ENCODE data around the gene ANAPC1. TPM values are rescaled to one million over a fixed set of nuclear protein-coding genes. Genes with fewer than 3 reads are reported as not detected.
"Not testable (repeated sequence)": the region's sequence is repeated elsewhere in the genome, so short reads cannot be mapped to it uniquely, and the experiment has no call there.

ANAPC1 gene
- polyA plus RNA-seq, 2 of the 4 experiments (the other 2 are of a cell fraction): 45.3 to 79.3 TPM

DNA sequence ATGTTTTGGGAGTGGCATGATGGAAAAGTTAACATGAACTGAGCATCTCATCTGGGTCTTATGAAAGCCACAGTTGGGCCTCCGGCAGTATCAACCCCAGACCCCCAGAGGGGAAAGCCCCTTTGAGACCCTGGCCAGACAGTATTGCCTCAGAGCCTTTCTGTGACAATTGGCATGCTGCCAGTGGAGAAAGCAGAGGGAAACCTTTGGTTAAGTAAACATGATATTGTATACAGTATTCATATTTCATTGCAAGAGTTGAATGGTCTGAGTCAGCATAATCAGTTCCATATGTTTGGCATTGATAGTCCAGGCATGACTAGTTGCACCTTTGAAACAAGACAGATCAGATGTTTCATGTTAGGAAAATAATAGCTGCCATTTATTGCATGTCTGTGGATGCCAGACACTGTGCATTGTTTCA lies 34.4 kb upstream of the ANAPC1 start:
- Histone ChIP-seq H3K9me3 (no peaks in the 10 kb centered on the region), H3K4me2 (no peak overlapping the region), H3K4me1 (no peaks in the 10 kb centered on the region), H3K4me3 (no peak overlapping the region), H3K27ac (no peak overlapping the region)
- ChIA-PET POLR2A (no interaction called here), CTCF (interaction anchor here (0.7 to 1.8 kb wide), 4 partner anchors 12 to 17 kb away, joined by 3 to 7 read pairs (median 4); no protein-coding TSS in a partner anchor)
- DNase-seq (ENCODE audit: low read depth in 1 of 2, low spot score in 1 of 2) (no peak), ATAC-seq (no peak), FAIRE-seq (no peak)
- 93% methylated on average over 1 of the region's 1 CpG for WGBS (ENCODE audit: missing lambda C conversion rate)
- TF ChIP-seq POLR2AphosphoS2 (conservative IDR thresholded peaks at IDR 0.05; ENCODE audit: low read length) (no peak), PHF8 (IDR thresholded peaks at IDR 0.05; ENCODE audit: borderline replicate concordance, low read depth) (no peak), MAFK (IDR thresholded peaks at IDR 0.05; ENCODE audit: partially characterized antibody) (peak; percentile 94)

DNA sequence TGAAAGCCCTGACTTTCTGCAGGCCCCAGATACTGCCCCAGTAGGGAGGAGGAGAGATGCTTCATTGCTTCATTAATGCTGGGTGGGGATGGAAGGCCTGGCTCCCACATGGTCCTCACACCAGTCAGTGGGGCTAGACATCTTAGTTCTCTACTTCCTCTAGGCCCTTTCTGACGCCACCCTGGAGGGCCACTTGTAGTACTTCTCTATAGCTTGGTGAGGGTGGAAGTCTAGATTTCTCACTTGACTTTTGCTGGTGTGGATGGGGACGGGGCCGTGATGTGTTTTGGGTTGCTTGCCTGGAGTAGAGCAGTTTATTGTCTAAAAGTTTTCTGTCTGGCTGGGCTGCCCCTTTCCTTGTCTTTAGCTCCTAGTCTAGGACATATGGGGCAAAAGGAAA lies 33.1 kb upstream of the ANAPC1 start:
- TF ChIP-seq MAFK (IDR thresholded peaks at IDR 0.05; ENCODE audit: partially characterized antibody) (no peak), HOXA7 (CRISPR knock-in tag; IDR thresholded peaks at IDR 0.05) (no peak), ZNF302 (CRISPR knock-in tag; IDR thresholded peaks at IDR 0.05) (no peak), CHD4 (IDR thresholded peaks at IDR 0.05; ENCODE audit: borderline replicate concordance) (no peak), JUN (IDR thresholded peaks at IDR 0.05) (no peak), JUNB (IDR thresholded peaks at IDR 0.05) (no peak)
- TF ChIP-seq, protein P1, sequence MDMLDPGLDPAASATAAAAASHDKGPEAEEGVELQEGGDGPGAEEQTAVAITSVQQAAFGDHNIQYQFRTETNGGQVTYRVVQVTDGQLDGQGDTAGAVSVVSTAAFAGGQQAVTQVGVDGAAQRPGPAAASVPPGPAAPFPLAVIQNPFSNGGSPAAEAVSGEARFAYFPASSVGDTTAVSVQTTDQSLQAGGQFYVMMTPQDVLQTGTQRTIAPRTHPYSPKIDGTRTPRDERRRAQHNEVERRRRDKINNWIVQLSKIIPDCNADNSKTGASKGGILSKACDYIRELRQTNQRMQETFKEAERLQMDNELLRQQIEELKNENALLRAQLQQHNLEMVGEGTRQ (IDR thresholded peaks at IDR 0.05): no peak
- no peak for DNase-seq (ENCODE audit: low read depth in 1 of 2, low spot score in 1 of 2)
- no peak for ATAC-seq
- POLR2A ChIA-PET: no interaction called here
- WGBS (ENCODE audit: missing lambda C conversion rate): 49% methylated on average over 3 of the region's 3 CpGs
- CTCF ChIA-PET: interaction anchor here (0.5 kb wide), 1 partner anchor 516 kb away, joined by 3 read pairs; the partner anchor contains the start of gene RGPD8
- FAIRE-seq: no peak
- no peak overlapping the region for H3K4me2 ChIP-seq
- no peak overlapping the region for H3K4me3 ChIP-seq
- H3K9me3 ChIP-seq: no peaks in the 10 kb centered on the region
- no peaks in the 10 kb centered on the region for H3K4me1 ChIP-seq
- no peak overlapping the region for H3K27ac ChIP-seq

DNA sequence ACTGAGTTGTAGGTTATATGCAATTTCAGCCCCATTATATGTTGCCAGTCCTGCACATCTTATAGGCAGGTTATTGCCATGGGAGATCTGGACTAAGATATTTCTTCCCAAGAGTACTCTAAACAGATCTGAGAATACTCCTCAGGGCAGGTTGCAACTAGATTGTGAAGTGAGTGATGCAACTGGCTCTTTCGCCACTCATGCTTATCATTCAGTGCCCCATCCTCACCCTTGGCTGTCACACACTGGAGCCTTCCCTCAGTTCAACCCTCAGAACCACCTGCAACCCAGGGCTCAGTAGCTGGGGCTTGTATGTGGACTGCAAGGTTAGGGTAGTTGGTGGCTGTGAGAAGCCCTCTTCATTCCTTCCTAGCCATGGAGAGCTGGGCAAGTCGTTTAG lies 28.6 kb upstream of the ANAPC1 start:
- ATAC-seq: no peak; a peak in 1 of 6 replicates
- no peak for FAIRE-seq
- H3K4me1 ChIP-seq: no peaks in the 10 kb centered on the region; the same call in 2 of the 3 replicates
- TF ChIP-seq RNF2 (IDR thresholded peaks at IDR 0.05; ENCODE audit: borderline replicate concordance, low read depth): no peak
- no peak for TF ChIP-seq JUN (IDR thresholded peaks at IDR 0.05)
- TF ChIP-seq RAD21 (conservative IDR thresholded peaks at IDR 0.05 in 1 of 2, IDR thresholded peaks at IDR 0.05 in 1 of 2): no peak
- TF ChIP-seq MYC (IDR thresholded peaks at IDR 0.05; ENCODE audit: borderline replicate concordance, low read length): no peak
- no peak for TF ChIP-seq MAFK (IDR thresholded peaks at IDR 0.05; ENCODE audit: partially characterized antibody)
- TF ChIP-seq TFCP2L1 (CRISPR knock-in tag; IDR thresholded peaks at IDR 0.05): no peak
- no peak for TF ChIP-seq KDM1A (IDR thresholded peaks at IDR 0.05; ENCODE audit: low read depth)
- TF ChIP-seq NPAS2 (CRISPR knock-in tag; IDR thresholded peaks at IDR 0.05; ENCODE audit: borderline replicate concordance): no peak
- no peak for TF ChIP-seq RCOR1 (IDR thresholded peaks at IDR 0.05; ENCODE audit: low read depth, low read length)
- TF ChIP-seq POLR2AphosphoS2 (conservative IDR thresholded peaks at IDR 0.05; ENCODE audit: low read length): no peak
- TF ChIP-seq GATA3 (IDR thresholded peaks at IDR 0.05; ENCODE audit: borderline replicate concordance): no peak
- TF ChIP-seq EHF (CRISPR knock-in tag; IDR thresholded peaks at IDR 0.05): no peak
- no peak for TF ChIP-seq HOXB13 (CRISPR knock-in tag; IDR thresholded peaks at IDR 0.05; ENCODE audit: low read depth)
- TF ChIP-seq EHMT2 (IDR thresholded peaks at IDR 0.05; ENCODE audit: low read depth): no peak
- TF ChIP-seq, protein P2, sequence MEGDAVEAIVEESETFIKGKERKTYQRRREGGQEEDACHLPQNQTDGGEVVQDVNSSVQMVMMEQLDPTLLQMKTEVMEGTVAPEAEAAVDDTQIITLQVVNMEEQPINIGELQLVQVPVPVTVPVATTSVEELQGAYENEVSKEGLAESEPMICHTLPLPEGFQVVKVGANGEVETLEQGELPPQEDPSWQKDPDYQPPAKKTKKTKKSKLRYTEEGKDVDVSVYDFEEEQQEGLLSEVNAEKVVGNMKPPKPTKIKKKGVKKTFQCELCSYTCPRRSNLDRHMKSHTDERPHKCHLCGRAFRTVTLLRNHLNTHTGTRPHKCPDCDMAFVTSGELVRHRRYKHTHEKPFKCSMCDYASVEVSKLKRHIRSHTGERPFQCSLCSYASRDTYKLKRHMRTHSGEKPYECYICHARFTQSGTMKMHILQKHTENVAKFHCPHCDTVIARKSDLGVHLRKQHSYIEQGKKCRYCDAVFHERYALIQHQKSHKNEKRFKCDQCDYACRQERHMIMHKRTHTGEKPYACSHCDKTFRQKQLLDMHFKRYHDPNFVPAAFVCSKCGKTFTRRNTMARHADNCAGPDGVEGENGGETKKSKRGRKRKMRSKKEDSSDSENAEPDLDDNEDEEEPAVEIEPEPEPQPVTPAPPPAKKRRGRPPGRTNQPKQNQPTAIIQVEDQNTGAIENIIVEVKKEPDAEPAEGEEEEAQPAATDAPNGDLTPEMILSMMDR (IDR thresholded peaks at IDR 0.05): no peak
- TF ChIP-seq, protein P1 (IDR thresholded peaks at IDR 0.05): no peak
- no peak for TF ChIP-seq FOXS1 (CRISPR knock-in tag; IDR thresholded peaks at IDR 0.05)
- TF ChIP-seq FOSB (CRISPR knock-in tag; IDR thresholded peaks at IDR 0.05): no peak
- no peak for TF ChIP-seq TP53 (CRISPR knock-in tag; IDR thresholded peaks at IDR 0.05)
- POLR2A ChIA-PET: no interaction called here
- H3K27ac ChIP-seq: no peak overlapping the region
- WGBS (ENCODE audit: missing lambda C conversion rate): 57% methylated on average over 2 of the region's 2 CpGs
- H3K4me3 ChIP-seq: no peak overlapping the region
- CTCF ChIA-PET: interaction anchor here (1.3 to 3.8 kb wide), 2 partner anchors 12 to 20 kb away, joined by 4 to 14 read pairs; no protein-coding TSS in a partner anchor
- H3K9me3 ChIP-seq: no peaks in the 10 kb centered on the region
- no peak overlapping the region for H3K4me2 ChIP-seq
- no peak for DNase-seq (ENCODE audit: low read depth in 1 of 2, low spot score in 1 of 2)

DNA sequence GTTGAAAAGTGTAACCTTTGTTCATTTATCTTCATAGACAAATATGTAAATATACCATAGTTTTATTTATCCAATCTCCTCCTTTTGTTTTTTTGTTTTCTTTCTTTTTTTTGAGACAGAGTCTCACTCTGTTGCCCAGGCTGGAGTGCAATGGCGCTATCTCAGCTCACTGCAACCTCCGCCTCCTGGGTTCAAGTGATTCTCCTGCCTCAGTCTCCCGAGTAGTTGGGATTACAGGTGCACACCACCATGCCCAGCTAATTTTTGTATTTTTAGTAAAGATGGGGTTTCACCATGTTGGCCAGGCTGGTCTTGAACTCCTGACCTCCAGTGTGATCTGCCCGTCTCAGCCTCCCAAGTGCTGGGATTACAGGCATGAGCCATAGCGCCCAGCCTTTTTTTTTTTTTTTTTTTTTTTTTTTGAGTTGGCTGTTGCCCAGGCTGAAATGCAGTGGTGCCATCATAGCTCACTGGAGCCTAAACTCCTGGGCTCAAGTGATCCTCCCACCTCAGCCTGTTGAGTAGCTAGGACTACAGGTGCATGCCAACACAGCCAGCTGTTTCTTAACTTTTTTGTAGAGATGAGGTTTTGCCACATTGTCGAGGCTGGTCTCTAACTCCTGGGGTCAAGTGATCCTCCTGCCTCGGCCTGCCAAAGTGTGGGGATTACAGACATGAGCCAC lies 27.4 kb upstream of the ANAPC1 start:
- DNase-seq (ENCODE audit: low read depth in 1 of 2, low spot score in 1 of 2); POLR2A ChIA-PET; H3K4me1 ChIP-seq; FAIRE-seq; ATAC-seq; H3K9me3 ChIP-seq; H3K4me2 ChIP-seq; H3K4me3 ChIP-seq; H3K27ac ChIP-seq: not testable (repeated sequence)
- CTCF ChIA-PET: interaction anchor here (1.2 to 3.8 kb wide), 3 partner anchors 11 to 137 kb away, joined by 3 to 14 read pairs (median 4); no protein-coding TSS in a partner anchor
- 92% methylated on average over 7 of the region's 7 CpGs for WGBS (ENCODE audit: missing lambda C conversion rate)

All from A549 (cell line).